Adrenal gland (tissue), 12 donors: Measurements from ENCODE around the gene DYSF. TPM values are rescaled to one million over a fixed set of nuclear protein-coding genes. Genes with fewer than 3 reads are reported as not detected.

ENCODE experiments used
- DNase-seq, 7 donors: peaks; one replicate each; pipeline ENCODE4 v3.0.0-alpha.2; 2019 to 2020
- H3K27ac ChIP-seq, 5 donors: fragments of 200-600 bp; sonication (generic) in 4 of 5; 1 replicate in 3 of 5; 2 replicates in 2 of 5; pipeline versions ENCODE4 v1.5.1 to v1.8.0; 2016 to 2020; ENCODE audit warnings: mild to moderate bottlenecking in 1 of 5
- H3K27me3 ChIP-seq: fragments of 200-600 bp; 2 replicates; pipeline ENCODE4 v1.8.0; 2021
- H3K36me3 ChIP-seq, 2 donors: fragments of 200-600 bp; replicated peaks in 1 of 2; 1 replicate in 1 of 2; 2 replicates in 1 of 2; pipeline versions ENCODE4 v1.5.1 to v1.8.0; 2018 to 2022
- H3K4me1 ChIP-seq, 2 donors: fragments of 200-600 bp; replicated peaks in 1 of 2; 1 replicate in 1 of 2; 2 replicates in 1 of 2; pipeline versions ENCODE4 v1.5.1 to v1.8.0; 2018 to 2021
- H3K4me3 ChIP-seq, 4 donors: fragments of 200-600 bp; sonication (generic) in 3 of 4; one replicate each; pipeline ENCODE4 v1.5.1; 2016 to 2018
- H3K9me3 ChIP-seq, 3 donors: fragments of 200-600 bp; sonication (generic) in 1 of 3; replicated peaks in 1 of 3; 1 replicate in 2 of 3; 2 replicates in 1 of 3; pipeline versions ENCODE4 v1.5.1 to v1.8.0; 2016 to 2021
- POLR2A ChIP-seq, 2 donors: fragments of 450-650 bp; IDR thresholded peaks; one replicate each; pipeline ENCODE4 v1.6.1; 2017; ENCODE audit warnings: antibody characterized with exemption in 2 of 2, mild to moderate bottlenecking in 2 of 2, moderate library complexity in 1 of 2
- WGBS, 4 donors: extraction: QIAGEN DNeasy Blood & Tissue Kit in 2 of 4; methylation state at CpG; one replicate each; pipeline versions ENCODE4 v1.1.5 to v1.1.7; 2013 to 2017; 5-methylcytosine and 5-hydroxymethylcytosine counted together
- intact Hi-C, 2 donors: fragments of 100-400 bp; cut with DNase I; formaldehyde crosslinking; loops; one replicate each; pipeline versions ENCODE4 v1.14.1 to v1.15.0; 2022 to 2023
- polyA plus RNA-seq, 3 donors: library from polyadenylated mRNA; stranded (reverse); fragments of 200-250 nt in 2 of 3; fragments of 350-450 nt in 1 of 3; fragmentation: Illumina TruSeq in 1 of 3; extraction: RNeasy Lipid Tissue Mini Kit (QIAGEN cat#74804) in 1 of 3; gene quantifications; one replicate each; pipeline ENCODE4 v1.2.3, GENCODE V29; 2013 to 2014
- total RNA-seq, 9 donors: library from RNA; depleted of rRNA in 4 of 9; stranded (reverse); fragments of >200 nt in 4 of 9; fragments of 120-200 nt in 1 of 9; fragmentation: NEBNext Ultra II Directional in 1 of 9; extraction: Animal tissue kit (Norgen Biotek cat#: 25700) in 1 of 9; gene quantifications; one replicate each; pipeline versions ENCODE4 v1.1.0 to v1.2.4, GENCODE V29; 2013 to 2023
- TF ChIP-seq, protein P1 (sequence below), 6 experiments: fragments of 450-650 bp in 4 of 6; fragments of 200-600 bp in 2 of 6; sonication (generic) in 1 of 6; IDR thresholded peaks; 1 replicate in 5 of 6; 2 replicates in 1 of 6; pipeline versions ENCODE4 v1.5.1 to v1.8.0; 2016 to 2021; ENCODE audit warnings: antibody characterized with exemption in 6 of 6, mild to moderate bottlenecking in 2 of 6, moderate library complexity in 1 of 6
- donor health status: healthy with polysubstance abuse.
- donor health status: Bipolar disorder and iron deficiency.
- donor health status: DM: yes; HTN: yes; CAD: no.
- donor health status: DM: no; HTN: no; CAD: no.
- donor health status: DM: no; HTN: no; CAD: no.
- donor health status: DM: yes; HTN: yes; CAD: no.

Gene DYSF
- total and polyA plus RNA-seq, 12 donors, result 3.2 to 22.4 (median 15.3) TPM

DNA sequence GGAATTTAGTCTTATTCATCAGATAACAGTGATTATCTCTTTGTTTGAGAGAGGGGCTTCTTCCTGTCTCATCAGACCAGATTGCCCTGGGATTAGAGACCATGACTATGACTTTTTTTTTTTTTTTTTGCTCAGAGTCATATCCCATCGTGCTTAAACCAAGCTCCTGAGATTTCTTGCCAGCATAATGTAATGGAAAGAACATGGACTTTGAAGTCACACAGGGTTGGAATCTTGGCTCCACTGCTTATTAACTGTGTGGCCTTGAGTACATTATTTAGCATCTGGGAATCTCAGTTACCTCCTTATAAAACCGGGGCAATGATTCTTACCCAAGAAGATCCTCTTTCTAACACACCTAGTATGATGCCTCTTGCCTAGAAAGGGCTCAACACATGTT is 268.3 kb downstream of the DYSF start:
- no peaks in the 10 kb centered on the region for H3K9me3 ChIP-seq
- H3K27me3 ChIP-seq, result no peaks in the 10 kb centered on the region
- WGBS, 4 donors, result 19 to 49% (median 35%) methylated on average over 2 of the region's 2 CpGs
- H3K4me3 ChIP-seq, result no peak overlapping the region
- H3K4me1 ChIP-seq, result peaks cover 11 to 12% of the 10 kb centered on the region in 2 donors
- TF ChIP-seq POLR2A (IDR thresholded peaks at IDR 0.05), result no peak
- TF ChIP-seq, protein P1, sequence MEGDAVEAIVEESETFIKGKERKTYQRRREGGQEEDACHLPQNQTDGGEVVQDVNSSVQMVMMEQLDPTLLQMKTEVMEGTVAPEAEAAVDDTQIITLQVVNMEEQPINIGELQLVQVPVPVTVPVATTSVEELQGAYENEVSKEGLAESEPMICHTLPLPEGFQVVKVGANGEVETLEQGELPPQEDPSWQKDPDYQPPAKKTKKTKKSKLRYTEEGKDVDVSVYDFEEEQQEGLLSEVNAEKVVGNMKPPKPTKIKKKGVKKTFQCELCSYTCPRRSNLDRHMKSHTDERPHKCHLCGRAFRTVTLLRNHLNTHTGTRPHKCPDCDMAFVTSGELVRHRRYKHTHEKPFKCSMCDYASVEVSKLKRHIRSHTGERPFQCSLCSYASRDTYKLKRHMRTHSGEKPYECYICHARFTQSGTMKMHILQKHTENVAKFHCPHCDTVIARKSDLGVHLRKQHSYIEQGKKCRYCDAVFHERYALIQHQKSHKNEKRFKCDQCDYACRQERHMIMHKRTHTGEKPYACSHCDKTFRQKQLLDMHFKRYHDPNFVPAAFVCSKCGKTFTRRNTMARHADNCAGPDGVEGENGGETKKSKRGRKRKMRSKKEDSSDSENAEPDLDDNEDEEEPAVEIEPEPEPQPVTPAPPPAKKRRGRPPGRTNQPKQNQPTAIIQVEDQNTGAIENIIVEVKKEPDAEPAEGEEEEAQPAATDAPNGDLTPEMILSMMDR (IDR thresholded peaks at IDR 0.05), result no peak
- intact Hi-C loops, result no loop called here
- H3K36me3 ChIP-seq, result no peaks in the 10 kb centered on the region
- no peak for DNase-seq
- H3K27ac ChIP-seq, result no peak overlapping the region

DNA sequence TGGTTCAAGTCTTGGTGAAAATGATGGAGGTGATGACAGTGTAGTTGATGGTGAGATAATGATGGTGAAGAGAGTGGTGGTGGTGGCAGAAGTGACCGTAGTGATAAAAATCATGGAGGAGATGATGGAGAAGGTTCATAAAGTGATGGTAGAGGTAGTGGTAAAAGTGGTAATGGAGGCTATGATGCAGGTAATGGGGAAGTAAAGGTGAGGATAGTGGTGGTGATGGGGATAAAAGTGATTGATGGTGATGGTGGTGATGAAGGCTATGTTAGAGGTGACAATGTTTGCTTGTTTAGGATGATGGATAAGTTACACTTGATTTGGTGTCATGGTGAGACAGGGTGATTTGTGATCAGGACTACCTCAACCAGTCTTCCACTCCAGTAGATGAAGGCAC is 268.9 kb downstream of the DYSF start:
- Histone ChIP-seq H3K4me3 (no peak overlapping the region), H3K27ac (no peak overlapping the region), H3K4me1 (peaks cover 5 to 6% of the 10 kb centered on the region in 2 donors), H3K9me3 (no peaks in the 10 kb centered on the region), H3K27me3 (no peaks in the 10 kb centered on the region), H3K36me3 (no peaks in the 10 kb centered on the region)
- no peak for TF ChIP-seq POLR2A (IDR thresholded peaks at IDR 0.05)
- TF ChIP-seq, protein P1 (IDR thresholded peaks at IDR 0.05), result no peak
- DNase-seq, result no peak
- WGBS, 4 donors, result 90 to 97% (median 93%) methylated on average over 1 of the region's 1 CpG
- intact Hi-C loops, result no loop called here

DNA sequence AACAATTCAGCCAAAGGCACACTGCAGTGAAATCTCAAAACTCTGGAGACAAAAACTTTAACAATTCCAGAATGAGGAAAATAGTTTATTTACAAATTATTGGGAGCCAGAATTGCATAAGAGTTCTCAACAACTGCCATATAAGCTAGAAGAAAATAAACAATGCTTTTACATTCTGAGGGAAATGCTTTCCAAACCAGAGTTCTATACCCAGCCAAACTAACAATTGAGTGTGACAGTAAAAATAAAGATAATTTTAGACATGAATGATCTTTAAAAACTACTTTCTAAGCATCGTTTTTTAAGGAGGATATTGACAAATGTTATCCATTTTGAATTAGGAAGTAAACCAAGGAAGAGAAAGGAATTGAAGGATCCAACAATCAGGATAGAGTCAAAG is 271.4 kb downstream of the DYSF start:
- no peaks in the 10 kb centered on the region for H3K4me1 ChIP-seq
- no peaks in the 10 kb centered on the region for H3K27me3 ChIP-seq
- H3K36me3 ChIP-seq, result no peaks in the 10 kb centered on the region
- no peak for DNase-seq
- H3K4me3 ChIP-seq, result no peak overlapping the region
- intact Hi-C loops, result no loop called here
- WGBS, 4 donors, result 46 to 63% (median 55%) methylated on average over 1 of the region's 1 CpG
- H3K9me3 ChIP-seq, result no peaks in the 10 kb centered on the region
- no peak overlapping the region for H3K27ac ChIP-seq
- TF ChIP-seq, protein P1 (IDR thresholded peaks at IDR 0.05), result no peak
- no peak for TF ChIP-seq POLR2A (IDR thresholded peaks at IDR 0.05)

- Histone ChIP-seq H3K4me1 (no peaks in the 10 kb centered on the region), H3K27me3 (no peaks in the 10 kb centered on the region), H3K4me3 (no peak overlapping the region), H3K36me3 (no peaks in the 10 kb centered on the region), H3K9me3 (no peaks in the 10 kb centered on the region), H3K27ac (no peak overlapping the region)
- DNase-seq, result no peak
- intact Hi-C loops, result no loop called here
- TF ChIP-seq, protein P1 (IDR thresholded peaks at IDR 0.05), result no peak
- no peak for TF ChIP-seq POLR2A (IDR thresholded peaks at IDR 0.05)
Observed at GRCh38 chr2:71725836-71726235, 272.5 kb downstream of the DYSF start.
